ENCODE measurements around the gene SPINK9. TPM values are rescaled to one million over a fixed set of nuclear protein-coding genes. Genes with fewer than 3 reads are reported as not detected.
"Not testable (repeated sequence)": the region's sequence is repeated elsewhere in the genome, so short reads cannot be mapped to it uniquely, and the experiment has no call there.

Gene SPINK9, protein sequence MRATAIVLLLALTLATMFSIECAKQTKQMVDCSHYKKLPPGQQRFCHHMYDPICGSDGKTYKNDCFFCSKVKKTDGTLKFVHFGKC
- total RNA-seq = not detected
- long read RNA-seq = 0 reads

DNA sequence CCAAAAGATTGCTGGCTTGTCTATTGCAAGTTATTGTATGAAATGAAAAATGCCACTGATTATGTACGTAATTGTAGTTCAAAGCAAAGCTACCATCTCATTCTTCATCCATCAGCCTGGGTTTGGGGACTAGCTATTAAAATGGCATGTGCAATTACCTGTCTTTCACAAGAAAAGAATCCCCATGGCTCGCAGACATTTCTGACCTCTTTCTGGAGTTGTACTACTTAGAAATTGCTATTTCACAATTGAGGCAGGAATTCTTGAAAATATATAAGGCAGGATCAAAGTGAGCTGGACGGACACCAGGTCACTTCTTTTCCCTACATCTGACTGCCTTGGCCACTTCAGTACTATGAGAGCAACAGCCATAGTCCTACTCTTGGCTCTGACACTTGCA lies at the start of gene SPINK9:
Gene SPINK9 (plus strand): TSS at position 301 of the 400 bp plus-strand sequence. CDS start 55 bp downstream, at position 356.
- no peak for ATAC-seq
- intact Hi-C loops (cut with DNase I, micrococcal nuclease) = no loop called here
- no peak for DNase-seq

DNA sequence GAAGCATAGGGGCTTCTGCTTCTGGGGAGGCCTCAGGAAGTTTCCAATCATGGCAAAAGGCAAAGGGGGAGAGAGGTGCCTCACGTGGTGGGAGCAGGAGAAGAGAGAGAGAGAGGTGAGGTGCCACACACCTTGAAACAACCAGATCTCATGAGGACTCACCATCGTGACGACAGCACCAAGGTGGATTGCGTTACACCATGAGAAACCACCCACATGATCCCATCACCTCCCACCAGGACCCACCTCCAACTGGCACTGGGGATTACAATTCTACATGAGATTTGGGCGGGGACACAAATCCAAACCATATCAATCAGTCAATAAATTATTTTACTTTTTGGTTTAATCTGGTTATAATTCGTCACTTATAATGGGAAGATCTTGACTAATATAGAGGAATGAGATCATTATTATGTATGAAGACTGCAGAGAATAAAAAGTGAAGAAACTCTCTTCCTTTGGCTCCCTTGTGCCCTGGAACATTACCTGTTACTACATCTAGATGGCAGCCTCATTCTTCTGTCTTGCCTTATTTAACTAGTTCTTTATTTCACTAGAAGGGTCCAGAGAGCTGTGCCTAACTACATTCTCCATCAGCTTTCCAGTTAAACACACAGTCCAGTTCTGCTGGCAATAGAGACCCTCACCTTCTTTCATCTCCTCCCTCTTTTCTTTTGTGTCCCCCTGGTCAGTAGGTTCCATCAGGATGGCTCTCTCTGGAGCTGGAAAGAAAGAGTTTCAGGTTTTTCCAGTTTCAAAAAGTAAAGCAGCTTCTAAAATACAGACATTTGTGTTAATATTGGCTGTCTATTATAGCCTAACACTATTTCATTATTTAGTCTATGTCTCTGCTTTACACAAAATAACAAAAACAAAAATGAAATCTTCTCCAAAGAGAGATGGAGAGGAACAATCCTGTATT lies 44.8 kb upstream of the SPINK9 start:
- ATAC-seq = peak; percentile 56
- intact Hi-C loops (cut with DNase I, micrococcal nuclease) = no loop called here
- DNase-seq = no peak

DNA sequence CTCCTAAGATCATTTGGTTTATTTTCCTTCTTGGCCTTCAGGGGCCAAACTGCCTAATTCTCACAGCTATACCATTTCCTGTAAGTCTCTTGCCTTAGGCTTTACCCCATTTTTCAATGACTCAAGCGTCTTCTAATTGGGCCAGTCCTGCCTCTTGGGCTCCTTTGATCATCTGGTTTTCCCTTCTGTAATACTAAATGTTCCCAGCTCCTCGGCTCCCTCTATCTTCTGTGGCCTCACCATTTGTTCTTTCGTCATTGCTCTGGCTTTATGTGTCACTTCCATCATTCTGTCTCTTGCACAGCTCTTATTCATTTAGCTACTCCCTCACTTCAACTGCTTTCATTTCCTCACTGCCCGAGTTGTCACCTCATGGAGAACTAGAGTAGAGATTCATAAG lies 37.6 kb upstream of the SPINK9 start:
- no peak for DNase-seq
- intact Hi-C loops (cut with DNase I, micrococcal nuclease) = no loop called here

DNA sequence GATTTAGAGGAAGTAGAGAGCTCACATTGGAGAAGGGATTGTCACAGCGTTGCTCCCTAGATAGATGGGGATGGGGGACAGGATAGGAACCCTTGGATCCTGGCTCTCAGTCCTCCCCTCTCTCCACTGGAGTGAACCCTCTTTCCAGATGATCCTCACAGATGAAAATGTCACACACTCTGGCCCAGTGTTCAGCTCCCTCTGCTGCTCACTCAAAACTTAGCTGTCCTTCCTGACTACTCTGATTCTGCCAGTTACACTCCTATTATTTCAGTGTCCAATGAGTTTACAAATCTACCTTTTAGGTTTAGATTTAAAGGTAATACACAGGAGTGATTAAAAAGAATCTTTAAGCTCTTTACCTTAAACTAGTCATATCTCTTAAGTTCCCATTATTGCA lies 28.9 kb upstream of the SPINK9 start:
- intact Hi-C loops (cut with DNase I, micrococcal nuclease) = no loop called here
- DNase-seq (no peak), ATAC-seq (no peak)

More for the DNA sequence above, 37.6 kb upstream of the SPINK9 start:
- no peak for ATAC-seq

DNA sequence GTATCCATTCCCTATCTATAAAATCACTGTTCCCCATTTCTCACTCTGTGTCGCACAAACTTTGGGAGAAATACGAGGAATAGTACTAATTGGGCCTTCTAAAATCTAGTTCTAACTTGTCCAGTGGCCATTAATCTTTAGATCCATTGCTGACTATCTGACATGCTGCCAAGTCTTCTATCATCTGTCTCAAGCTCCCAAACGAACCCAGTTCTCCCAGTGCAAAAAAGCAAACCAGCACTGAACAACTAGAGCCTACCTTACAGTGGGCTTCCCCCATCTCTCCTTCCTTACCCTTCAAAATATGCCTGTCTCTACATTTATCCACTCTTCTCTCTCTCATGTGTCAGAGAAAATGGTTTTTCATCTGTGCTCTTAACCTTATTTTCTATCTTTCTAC lies 26.3 kb upstream of the SPINK9 start:
- intact Hi-C loops (cut with DNase I, micrococcal nuclease) = no loop called here
- no peak for DNase-seq
- ATAC-seq = no peak

DNA sequence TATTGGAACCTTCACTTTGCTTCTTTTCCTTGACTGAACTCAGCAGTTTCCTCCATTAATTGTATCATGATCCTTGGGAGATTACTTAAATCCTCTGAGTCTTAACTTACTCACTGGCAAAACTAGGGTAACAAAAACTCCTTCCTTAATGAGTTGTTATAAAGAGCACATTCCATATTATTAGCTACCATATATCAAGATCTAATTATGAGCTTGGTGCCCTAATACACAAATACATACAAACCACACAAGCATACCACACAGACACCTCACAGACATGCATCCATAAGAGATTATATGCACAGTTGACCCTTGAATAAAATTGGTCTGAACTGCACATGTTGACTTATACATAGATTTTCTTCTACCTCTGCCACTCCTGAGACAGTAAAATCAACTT lies 25.6 kb upstream of the SPINK9 start:
- ATAC-seq (no peak), DNase-seq (no peak)
- intact Hi-C loops (cut with DNase I, micrococcal nuclease) = no loop called here

DNA sequence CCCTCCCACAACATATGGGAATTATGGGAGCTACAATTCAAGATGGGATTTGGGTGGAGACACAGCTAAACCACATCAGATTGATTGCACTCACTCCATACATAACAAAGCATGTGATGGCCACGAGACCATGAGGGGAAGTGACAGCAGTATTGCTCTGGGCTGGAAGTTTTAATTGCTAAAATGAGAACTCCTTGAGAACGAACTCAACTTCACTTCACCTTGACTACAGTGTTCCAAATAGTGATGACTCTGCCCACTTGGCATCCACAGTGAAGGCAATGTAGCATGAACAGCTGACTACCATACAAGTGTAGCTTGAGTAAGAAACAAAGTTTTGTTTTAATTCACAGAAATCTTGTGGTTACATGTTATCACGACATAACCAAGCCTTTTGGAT lies 23.9 kb upstream of the SPINK9 start:
- intact Hi-C loops (cut with DNase I, micrococcal nuclease) = no loop called here
- no peak for ATAC-seq
- no peak for DNase-seq

DNA sequence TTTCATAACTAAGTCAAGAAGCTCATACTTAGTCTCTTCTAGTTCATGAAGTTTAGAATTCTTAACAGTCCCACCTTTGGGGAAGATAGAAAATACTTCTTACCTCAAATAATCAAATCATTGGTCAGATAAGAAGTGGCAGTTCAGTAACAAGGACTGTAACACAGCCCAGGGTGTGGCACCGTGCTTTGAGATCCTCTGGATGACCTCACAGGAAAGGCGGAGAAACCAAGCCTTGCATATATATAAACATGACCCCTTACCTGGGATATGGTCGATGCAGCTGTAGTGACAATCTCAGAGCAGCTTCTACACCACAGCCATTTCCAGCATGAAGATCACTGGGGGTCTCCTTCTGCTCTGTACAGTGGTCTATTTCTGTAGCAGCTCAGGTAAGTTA lies 23.2 kb upstream of the SPINK9 start, which contains the start of gene SPINK7:
Gene SPINK7 (plus strand): TSS at position 271 of the 400 bp plus-strand sequence. CDS start 61 bp downstream, at position 332.
- intact Hi-C loops (cut with DNase I, micrococcal nuclease) = no loop called here
- DNase-seq (no peak), ATAC-seq (peak; percentile 71)

DNA sequence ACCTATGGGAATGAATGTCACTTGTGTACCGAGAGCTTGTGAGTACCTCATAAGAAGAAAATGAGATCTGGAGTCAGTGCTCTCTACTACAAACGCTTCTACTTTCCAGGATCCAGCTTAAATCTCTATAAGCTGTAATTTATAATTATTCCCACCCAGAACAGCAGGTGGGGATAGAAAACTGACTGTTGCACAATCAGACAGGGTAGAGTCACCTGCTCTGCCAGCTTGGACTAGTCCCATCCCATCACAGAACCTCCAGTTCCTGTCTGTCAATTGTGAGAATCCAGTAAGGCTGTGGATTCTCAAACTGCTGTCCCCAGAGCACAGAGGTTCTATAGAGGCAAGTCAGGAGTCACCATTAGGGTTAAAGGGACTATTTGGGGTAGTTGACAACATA lies 21.2 kb upstream of the SPINK9 start:
- ATAC-seq (peak; percentile 39), DNase-seq (no peak)
- intact Hi-C loops (cut with DNase I, micrococcal nuclease) = no loop called here

DNA sequence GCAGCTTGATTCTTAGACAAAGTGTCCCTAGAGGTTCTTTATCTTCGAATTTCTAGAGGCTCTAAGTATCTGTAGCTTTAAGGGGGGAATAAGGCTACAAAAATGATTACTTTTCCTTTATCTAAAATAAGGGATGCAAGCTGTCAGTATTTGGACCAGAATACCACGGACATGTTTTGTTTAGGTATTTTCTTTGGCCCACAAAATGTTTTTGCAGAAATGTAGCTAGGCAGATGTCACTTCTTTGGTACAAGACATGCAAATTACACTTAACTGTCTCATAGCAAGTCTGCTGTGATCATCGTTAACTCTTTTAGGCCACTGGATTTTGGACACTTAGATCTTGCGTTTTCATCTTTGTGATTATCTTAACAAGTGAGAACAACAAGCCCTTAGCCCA lies 20.6 kb upstream of the SPINK9 start:
- ATAC-seq = no peak
- DNase-seq = no peak
- intact Hi-C loops (cut with DNase I, micrococcal nuclease) = no loop called here

DNA sequence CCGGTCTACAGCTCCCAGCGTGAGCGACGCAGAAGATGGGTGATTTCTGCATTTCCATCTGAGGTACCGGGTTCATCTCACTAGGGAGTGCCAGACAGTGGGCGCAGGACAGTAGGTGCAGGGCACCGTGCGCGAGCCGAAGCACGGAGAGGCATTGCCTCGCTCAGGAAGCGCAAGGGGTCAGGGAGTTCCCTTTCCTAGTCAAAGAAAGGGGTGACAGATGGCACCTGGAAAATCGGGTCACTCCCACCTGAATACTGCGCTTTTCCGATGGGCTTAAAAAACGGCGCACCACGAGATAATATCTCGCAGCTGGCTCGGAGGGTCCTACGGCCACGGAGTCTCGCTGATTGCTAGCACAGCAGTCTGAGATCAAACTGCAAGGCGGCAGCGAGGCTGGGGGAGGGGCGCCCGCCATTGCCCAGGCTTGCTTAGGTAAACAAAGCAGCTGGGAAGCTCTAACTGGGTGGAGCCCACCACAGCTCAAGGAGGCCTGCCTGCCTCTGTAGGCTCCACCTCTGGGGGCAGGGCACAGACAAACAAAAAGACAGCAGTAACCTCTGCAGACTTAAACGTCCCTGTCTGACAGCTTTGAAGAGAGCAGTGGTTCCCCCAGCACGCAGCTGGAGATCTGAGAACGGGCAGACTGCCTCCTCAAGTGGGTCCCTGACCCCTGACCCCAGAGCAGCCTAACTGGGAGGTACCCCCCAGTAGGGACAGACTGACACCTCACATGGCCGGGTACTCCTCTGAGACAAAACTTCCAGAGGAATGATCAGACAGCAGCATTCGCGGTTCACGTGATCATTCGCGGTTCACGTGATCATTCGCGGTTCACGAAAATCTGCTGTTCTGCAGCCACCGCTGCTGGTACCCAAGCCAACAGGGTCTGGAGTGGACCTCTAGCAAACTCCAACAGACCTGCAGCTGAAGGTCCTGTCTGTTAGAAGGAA lies 15.1 kb upstream of the SPINK9 start:
- DNase-seq = peak in 1 of 2 donors; percentile 12
- intact Hi-C loops (cut with DNase I, micrococcal nuclease); ATAC-seq: not testable (repeated sequence)

DNA sequence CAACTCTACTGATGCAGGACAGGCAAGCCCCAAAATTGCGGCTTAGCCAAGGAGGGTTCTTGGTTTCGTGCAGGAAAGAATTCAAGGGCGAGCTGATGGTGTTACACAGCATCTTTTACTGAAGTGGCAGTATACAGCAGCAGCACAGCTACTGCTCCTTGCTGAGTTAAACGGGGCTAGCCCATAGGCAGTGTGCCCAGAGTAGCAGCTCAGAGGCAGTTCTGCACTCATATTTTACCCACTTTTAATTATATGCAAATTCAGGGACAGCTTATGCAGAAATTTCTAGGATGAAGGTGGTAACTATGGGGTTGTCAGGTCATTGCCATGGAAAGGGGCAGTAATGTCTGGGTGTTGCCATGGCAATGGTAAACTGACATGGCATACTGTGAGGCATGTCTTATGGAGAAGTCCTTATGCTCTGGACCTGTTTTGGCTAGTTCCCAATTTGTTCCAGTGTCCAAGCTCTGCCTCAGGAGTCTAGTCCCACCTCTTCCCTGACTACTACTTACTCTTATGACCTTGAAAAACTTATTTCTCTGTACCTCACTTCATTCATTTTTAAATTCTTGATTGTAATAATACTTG lies 2.0 kb upstream of the SPINK9 start:
- intact Hi-C loops (cut with DNase I, micrococcal nuclease) = no loop called here
- ATAC-seq (no peak), DNase-seq (no peak)

DNA sequence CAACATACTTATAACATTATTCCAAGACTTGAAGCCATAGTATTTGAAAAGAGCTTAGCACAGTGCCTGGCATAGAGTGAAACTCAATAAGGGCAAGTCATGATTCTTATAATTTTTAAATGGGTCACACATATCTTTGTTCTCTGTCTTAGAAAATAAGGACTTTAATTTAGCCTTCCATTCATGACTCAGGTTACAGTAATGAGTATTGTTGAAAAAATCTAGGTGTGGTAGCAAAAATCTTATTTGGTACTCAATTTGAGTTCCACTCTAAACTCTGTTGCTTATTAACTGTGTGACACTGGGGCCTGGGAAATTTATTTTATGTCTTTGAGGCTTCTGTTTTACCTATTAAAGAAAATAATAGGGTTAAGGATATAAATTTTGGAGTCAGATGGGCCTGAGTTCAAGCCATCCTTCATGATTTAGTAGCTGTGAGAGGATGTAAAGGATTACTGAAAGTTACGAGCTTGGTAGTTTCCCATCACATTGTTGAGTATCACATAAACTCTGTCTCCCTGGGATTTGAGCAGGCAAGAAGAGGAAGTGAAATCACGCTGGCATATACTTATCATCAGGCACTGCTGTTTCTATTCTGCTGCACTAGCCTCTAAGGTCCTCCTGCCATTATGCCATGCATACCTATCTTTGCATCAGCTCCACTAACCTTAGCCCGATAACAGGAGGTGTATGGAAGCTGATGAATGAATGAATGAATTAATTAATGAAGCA lies 1.5 kb downstream of the SPINK9 start:
- intact Hi-C loops (cut with DNase I, micrococcal nuclease) = no loop called here
- no peak for DNase-seq
- no peak for ATAC-seq

DNA sequence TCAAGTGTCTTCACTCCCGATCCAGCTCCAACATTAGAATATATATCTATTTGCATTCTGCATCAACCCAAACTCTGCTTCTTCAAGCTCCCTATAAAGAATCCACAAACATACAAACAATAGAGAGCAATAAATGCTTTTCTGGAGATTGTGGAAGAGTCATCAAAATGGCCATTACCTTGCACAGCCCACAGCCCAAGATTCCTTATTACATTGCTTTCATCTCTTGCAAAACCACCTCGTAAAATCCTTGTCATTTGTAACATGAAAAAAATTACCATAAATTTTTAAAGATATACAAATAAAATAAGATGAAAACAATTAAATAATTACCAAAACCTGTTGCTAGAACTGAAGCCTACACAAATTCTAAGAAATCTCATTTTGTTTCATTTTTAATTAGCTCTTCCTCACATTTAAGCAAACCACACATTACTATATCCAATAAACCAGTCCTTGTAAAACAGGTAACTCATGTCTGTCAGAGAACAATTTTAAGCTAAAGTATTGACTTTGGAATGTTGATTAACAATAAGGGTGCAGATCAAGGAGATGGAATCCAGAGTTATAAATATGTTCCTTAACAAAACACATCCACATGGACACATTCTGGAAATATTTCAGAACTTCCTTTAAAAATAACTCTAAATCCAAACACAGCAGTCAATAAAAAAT lies 7.1 kb downstream of the SPINK9 start:
- DNase-seq = no peak
- intact Hi-C loops (cut with DNase I, micrococcal nuclease) = no loop called here
- ATAC-seq = peak; percentile 55

DNA sequence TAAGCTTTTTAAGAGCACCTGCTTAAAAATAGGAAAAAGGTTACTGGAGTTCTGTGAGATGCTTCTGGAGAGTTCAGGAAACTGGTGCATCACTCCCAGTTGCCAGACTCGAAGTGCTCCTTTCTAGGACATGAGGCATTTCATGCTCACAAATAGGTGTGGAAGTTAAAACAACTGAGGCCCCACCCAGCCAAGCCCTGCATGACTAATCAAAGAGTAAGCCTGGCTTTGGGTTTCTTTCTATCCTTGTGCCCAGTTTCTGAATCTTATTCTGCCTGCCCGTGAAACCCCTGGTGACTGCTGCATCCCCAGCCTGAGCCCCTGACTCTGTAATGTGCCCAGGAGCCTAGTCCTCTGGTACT lies 7.7 kb downstream of the SPINK9 start:
- intact Hi-C loops (cut with DNase I, micrococcal nuclease) = no loop called here
- DNase-seq = peak; percentile 63 to 71
- peak; percentile 99 for ATAC-seq

DNA sequence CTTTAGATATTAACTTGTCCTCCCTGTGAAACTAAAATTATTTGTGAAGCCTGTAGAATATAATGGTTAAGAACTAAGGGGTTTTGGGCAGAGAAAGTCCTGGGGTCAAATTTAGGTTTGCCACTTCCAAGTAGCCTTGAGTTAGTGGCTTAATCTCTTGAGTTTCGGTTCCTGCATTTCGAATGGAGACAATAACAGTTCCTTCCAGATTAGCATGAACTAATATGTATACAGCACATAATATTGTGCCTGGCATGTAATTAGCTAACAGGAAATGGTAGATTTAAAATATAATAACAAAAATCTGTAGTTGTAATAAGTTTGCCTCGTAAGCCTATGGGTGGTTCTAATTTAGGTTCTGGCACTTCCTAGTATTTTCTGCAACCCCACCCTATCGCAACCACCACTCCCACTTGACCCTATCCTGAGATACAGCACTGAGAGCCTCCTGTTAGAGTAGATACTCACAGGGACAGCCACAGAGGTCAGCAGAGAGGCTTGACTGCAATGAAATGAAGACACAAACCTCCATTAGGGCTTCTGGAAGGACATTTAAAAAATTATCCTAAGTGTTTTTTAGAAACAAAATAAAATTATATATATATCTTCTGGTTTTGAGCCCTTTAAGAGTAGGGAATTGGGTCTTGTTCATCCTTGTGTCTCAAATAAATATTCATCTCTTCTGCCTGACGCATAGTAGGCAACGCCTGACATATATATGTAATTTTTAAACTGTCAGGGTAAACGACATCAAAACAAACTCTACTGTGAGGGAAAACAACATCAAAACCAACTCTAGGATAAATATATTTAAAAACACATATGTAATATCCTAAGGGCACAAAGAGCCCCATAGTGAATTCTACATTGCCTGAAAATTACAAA lies 8.5 kb downstream of the SPINK9 start:
- peak; percentile 50 for ATAC-seq
- intact Hi-C loops (cut with DNase I, micrococcal nuclease) = no loop called here
- peak in 1 of 2 donors; percentile 6 for DNase-seq

DNA sequence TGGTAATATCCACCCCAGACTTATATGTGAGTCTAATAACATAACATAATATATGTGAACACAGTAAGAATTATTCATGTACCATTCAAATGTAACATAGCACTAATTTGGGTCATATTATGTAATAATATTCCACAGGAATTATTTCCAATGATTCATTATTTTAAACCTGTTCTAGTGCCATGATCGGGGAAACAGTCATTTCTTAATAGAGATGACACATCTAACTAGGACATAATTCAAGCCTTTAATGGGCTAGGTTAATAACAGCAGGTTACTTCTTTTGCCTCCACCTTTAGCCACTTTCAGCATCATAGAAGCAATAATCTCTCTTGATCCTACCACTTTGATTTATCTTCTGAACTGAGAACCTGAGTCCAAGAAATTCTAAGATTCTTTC lies 12.3 kb downstream of the SPINK9 start:
- no peak for ATAC-seq
- intact Hi-C loops (cut with DNase I, micrococcal nuclease) = no loop called here

More for the DNA sequence above, 12.3 kb downstream of the SPINK9 start:
- DNase-seq = no peak

All from left colon (tissue), 2 donors.